Measurements from ENCODE around the gene LIPI. TPM values are rescaled to one million over a fixed set of nuclear protein-coding genes. Genes with fewer than 3 reads are reported as not detected.

The LIPI gene
- not detected in 2 replicates for total RNA-seq

GRCh38 chr21:14210738-14211137 is at the start of gene LIPI:
Gene LIPI, minus strand, starts transcription at chr21:14210955. Its CDS starts 110 bp downstream, at chr21:14210845.

DNA sequence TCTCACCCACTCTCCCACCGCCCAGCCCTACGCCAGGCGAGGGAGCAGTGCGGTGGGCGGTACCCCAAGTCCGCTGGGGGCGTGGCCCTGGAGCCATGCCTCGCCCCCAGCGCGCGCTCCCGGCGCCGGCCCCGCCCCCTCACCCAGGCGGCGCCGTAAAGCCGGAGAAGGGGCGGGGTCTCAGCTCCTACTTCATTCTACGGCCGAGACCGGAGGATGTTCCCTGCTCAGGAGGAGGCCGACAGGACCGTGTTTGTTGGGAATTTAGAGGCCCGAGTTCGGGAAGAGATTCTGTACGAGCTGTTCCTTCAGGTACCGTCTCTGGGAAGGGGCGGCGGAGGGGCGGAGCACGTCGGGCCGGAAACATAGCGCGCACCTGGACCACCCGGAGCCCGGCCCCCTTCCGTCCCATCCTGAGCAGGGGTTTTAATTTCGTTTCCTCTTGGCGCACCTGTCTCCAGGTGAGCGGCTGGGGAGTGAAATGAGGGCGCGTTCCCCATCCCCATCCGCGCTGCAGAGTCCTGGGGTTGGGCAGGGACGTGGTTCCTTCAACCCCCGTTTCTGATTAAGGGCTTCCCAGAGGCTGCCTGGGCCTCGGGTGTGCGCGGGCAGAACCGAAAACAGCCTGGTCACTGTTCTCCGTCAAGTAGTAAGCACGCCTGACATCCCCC is 5.4 kb upstream of the LIPI start, which contains the start of gene RBM11:
RBM11 (plus strand) TSS at position 187 of the 671 bp plus-strand sequence; CDS start at position 217, 30 bp downstream.

Other genes starting within 250 kb of the LIPI start
- not detected in 2 replicates for gene RBM11, start 5.2 kb upstream of the LIPI start, total RNA-seq
- 39.8 and 49.3 TPM in 2 replicates for gene HSPA13, start 172.2 kb upstream of the LIPI start, total RNA-seq